ENCODE results near the gene ELAC1. TPM values are rescaled to one million over a fixed set of nuclear protein-coding genes. Genes with fewer than 3 reads are reported as not detected.
"Not testable (repeated sequence)": the region's sequence is repeated elsewhere in the genome, so short reads cannot be mapped to it uniquely, and the experiment has no call there.

ELAC1 gene, protein sequence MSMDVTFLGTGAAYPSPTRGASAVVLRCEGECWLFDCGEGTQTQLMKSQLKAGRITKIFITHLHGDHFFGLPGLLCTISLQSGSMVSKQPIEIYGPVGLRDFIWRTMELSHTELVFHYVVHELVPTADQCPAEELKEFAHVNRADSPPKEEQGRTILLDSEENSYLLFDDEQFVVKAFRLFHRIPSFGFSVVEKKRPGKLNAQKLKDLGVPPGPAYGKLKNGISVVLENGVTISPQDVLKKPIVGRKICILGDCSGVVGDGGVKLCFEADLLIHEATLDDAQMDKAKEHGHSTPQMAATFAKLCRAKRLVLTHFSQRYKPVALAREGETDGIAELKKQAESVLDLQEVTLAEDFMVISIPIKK
- 4.4 and 6.1 TPM in 2 replicates for total RNA-seq

DNA sequence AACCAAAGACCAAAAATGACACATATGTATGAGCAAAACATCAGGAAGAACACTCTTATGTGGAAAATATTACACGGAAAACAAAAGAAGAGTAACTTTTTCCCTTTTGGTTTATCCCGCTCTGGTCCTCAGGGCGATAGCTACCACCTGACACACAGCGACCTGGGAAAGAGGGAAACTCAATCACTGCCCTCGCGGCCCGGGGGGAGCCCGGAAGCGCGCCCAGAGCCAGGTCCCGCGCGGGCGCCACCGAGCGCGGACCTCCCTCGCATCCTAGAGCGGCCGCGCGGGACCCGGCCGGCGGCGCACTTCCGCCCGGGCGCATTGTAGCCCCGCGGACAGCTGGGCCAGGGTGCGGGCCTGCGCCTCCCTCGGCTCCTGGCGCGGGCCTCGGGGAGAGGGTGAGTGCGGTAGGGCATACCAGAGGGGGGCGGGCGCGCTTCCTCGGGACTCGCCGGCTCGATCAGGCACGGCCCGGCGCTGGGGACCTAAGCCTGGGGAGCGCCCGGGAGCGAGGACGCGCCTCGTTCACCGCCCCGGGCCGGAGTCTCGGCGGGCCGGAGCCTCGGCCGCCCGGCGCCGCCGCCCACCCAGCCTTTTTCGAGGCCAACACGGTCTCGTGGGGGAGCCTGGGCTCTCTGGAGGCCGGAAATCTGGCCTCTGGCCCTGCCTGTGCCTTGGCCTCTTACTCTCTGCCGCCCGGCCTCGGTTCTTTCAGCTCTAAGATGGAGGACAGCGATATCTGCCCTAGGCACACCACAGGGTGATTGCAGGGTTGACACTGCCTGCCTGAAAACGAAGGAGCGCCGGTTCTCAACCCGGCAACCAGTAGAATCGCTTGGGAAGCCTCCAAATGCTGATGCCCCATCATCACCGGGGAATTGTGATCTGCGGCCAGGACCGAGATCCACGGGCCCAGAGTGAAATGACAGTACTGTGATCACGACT lies at the start of gene ELAC1:
Gene ELAC1, plus strand, starts transcription at position 327 of the 948 bp plus-strand sequence. CDS start 6,365 bp downstream, outside the sequence.
- DNase-seq (ENCODE audit: low read depth in 2 of 2), result peak; percentile 63 to 85

DNA sequence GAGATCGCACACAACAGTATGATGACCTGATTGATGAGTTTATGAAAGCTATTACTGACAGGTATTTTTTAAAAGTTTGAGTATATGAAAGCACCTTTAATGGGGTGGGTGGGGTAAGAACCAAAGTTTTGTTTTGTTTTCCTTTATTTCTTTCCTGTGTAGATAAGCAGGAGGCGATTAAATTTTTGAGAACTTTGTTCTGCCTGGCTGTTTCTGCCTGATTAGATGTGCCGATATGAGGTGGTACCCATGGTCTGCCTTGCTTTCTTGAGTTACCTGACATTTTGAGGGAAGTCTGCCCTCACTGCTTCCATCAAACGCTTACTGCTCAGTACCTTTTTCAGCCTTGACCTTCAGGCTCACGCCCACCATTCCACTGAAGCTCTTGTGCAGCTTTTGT lies 49.7 kb upstream of the ELAC1 start:
- DNase-seq (ENCODE audit: low read depth in 2 of 2), result no peak

DNA sequence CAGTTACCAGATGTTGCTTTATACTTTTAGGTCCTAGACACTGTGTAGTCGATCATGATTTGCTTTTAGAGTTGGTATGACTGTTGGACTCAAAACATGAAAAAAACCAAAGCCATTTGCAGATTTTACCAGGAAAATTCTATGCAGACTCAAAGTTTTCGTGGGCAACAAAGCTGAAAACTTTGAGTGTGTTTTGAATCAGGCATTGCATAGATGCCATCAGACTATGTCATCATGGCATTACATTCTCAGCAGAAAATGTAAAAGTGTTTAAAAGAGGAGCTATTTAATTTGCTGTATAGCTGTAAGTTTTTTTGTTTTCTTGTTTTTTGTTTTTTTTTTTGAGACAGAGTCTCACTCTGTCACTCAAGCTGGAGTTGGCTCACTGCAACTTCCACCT lies 43.5 kb upstream of the ELAC1 start:
- DNase-seq (ENCODE audit: low read depth in 2 of 2), result no peak

DNA sequence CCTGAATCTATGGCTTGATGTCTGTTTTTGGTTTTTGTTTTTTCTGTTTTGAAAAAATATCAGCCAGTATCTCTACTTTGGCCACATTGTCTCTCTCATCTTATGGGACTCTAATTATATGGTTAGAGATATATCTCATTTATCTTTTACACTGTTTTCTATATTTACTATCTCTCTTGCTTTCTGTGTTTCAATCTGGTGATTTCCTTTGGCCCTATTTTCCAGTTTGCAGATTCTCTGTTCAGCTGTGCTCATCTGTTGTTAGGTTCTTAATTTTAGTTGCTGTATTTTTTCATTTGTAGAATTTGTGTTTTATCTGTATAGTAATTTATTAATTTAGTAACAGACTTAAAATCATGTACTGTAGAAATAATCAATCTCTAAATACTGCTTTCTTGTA lies 41.3 kb upstream of the ELAC1 start:
- no peak for DNase-seq (ENCODE audit: low read depth in 2 of 2)

DNA sequence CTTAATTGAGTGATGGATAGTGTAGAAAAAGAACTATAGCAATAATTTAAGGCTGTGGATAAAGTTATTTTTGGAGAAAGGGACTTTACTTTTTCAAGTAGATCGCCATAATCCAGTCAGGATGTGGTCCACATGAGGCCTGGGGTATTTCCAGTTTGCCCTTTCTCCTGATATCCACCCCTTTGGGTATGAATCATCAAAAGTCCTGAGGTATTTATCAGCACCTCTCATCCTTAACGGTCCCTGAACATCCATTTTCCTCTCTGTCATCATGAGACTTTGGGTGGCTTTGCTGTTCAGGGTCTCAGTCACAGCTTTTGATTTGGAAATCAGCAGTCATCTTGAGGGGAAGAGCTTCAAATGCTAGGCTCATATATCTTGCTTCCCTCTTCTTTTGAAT lies 39.3 kb upstream of the ELAC1 start:
- DNase-seq (ENCODE audit: low read depth in 2 of 2), result no peak

DNA sequence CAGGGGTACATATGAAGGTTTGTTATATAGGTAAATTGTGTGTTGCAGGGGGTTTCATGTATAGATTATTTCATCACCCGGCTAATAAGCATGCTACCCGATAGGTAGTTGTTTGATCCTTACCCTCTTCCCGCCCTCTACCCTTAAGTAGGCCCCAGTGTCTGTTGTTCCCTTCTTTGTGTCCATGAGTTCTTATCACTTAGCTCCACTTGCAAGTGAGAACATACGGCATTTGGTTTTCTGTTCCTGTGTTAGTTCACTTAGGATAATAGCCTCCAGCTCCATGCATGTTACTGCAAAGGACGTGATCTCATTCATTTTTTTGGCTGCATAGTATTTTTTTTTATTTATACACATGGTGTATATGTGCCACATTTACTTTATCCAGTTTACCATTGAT lies 34.2 kb upstream of the ELAC1 start:
- DNase-seq (ENCODE audit: low read depth in 2 of 2), result no peak

DNA sequence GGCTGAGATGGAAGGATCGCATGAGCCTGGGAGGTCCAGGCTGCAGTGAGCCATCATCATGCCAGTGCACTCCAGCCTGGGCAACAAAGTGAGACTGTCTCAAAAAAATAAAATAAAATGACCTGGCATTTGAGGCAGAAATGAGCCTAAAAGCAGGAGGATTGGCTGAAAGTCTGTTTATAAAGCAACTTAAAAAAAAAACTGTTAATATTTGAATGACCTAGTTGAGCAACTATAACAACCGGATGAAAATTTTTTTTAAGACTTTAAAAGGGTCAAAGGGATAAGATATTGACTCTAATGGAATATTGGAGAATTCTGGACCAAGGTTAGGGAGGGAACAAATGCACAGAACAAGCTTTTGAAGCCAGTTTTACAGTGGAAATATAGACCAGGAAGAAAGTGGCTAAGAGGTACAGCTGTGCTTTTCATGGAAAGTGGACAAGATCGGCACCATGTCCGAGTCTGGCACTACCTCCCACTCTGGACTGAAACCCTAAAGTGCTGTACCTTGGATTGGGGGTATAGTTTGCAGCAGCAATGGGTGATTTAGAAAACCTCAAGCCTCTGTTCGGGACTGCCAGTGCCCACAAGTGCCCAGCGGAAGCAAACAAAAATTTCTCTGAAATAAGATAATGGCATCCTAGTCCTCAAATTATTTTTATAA lies 33.2 kb upstream of the ELAC1 start:
- no peak for DNase-seq (ENCODE audit: low read depth in 2 of 2)

DNA sequence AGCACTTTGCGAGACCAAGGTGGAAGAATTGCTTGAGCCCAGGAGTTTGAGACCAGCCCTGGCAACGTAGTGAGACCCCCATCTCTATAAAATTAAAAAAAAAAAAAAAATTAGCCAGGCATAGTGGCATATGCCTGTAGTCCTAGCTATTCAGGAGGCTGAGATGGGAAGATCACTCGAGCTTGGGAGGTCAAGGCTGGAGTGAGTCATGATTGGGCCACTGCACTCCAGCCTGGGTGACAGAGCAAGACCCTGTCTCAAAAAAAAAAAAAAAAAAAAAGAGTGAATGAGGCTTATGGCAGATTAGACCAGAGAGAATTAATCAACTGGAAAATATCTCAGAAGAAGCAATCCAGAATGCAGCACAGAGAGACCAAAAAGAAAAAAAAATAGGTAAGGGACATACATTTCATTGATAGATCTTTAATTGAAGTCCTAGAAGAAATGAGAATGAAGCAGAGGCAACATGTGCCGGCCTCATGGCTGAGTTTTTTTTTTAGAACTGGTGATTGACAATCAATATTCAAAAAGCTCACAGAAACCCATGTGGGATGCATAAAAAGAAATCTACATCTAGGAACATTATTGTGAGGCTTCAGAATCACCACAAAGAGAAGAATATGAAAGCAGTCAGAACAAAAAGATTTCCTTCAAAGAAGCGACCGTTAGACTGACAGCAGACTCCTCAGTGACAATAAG lies 32.2 kb upstream of the ELAC1 start:
- DNase-seq (ENCODE audit: low read depth in 2 of 2), result no peak

DNA sequence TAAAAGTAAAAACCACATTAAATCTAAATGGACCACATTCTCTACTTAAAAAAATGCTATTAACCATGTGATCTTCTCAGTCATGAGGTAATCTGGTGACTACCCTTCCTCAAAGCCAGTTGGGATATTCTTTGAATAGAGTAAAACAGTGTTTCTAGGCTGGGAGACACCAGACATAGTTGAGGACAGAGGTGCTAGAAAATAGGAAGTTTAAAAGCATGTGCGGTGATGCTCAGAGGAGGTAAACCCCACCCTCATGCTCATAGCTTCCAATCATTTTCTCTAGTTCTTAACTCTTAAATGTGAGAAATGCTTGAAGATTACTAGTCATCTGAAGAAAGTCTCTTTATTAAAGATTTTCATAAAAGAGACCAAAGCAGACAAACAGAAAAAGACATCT lies 30.7 kb upstream of the ELAC1 start:
- no peak for DNase-seq (ENCODE audit: low read depth in 2 of 2)

DNA sequence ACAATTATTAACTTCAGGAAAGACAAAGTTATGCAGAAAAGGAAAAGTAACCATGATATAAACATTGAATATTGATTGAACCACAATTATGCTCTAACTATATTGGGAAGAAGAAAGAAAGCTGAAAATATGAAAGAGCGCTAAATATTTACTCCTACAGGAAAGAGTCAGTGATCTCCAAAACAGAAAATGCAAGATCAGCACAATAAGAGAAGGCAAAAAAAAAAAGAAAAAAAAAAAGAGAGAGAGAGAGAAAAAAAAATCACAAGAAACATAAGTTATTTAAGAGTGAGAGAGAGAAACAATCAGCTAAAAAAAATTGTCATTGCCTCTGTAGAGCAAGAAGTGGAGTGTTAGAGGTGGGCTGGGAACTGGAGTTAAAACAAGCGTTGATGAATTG lies 28.9 kb upstream of the ELAC1 start:
- DNase-seq (ENCODE audit: low read depth in 2 of 2), result no peak

DNA sequence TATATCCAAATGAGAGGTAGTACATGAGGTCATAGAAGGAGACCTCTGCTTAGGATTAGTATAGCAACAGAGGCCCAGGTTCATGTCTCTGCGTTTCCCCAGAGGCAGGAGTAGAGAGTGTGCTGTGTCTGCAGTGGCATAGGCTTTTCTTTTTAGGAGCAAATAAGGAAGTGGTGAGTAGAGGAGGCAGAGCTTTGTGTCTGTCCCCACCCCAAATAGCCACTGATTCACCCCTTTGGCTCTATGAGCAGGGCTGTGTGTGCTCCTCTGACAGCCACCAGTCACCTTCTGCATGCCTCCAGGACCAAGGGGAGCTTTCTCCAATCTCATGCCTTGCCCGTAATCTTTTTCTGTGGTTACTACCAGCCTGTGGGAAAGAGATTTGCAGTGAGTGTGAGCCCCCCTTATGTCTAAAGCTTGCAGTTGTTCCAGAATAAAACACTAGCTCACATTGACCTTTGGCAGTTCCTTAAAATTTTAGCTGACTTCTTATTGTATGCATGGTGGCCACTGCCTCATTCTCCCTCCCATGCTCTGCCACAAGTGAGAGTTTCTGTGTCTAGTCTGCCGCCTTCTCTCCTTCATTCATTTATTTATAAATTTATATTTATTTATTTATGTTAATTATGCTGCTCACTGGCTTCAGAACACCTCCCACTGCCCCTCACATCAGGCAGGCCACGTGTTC lies 23.5 kb upstream of the ELAC1 start:
- no peak for DNase-seq (ENCODE audit: low read depth in 2 of 2)

DNA sequence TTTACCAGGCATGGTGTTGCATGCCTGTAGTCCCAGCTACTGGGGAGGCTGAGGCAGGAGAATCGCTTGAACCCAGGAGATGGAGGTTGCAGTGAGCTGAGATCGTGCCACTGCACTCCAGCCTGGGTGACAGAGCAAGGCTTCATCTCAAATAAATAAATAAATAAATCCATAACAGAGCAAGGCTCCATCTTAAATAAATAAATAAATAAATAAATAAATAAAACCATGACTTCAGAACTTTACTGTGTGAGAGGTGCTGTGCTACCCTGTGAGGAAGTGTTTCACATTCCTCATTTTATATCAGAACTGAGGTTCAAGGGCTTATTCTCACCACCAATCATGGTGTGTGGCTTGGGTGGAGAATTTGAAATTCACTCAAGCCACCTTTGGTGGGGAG lies 21.9 kb upstream of the ELAC1 start:
- DNase-seq (ENCODE audit: low read depth in 2 of 2), result not testable (repeated sequence)

DNA sequence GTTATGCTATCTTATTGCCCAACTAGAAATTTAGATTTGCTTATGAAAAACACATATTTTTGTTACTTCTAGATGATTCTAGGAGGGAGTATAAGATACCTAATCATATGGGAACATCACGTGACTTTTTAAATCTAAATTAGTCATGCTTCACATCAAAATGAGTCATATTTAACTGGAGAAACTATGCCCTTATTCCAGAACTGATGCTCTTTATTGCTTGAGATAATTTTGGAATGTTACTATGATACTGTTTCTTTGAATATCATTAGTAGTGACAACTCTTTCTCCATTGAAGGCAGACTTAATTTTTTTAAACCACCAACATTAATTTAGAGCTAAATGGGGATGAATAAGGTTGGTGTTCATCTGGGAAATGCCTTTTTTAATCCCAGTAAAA lies 19.9 kb upstream of the ELAC1 start:
- DNase-seq (ENCODE audit: low read depth in 2 of 2), result no peak

DNA sequence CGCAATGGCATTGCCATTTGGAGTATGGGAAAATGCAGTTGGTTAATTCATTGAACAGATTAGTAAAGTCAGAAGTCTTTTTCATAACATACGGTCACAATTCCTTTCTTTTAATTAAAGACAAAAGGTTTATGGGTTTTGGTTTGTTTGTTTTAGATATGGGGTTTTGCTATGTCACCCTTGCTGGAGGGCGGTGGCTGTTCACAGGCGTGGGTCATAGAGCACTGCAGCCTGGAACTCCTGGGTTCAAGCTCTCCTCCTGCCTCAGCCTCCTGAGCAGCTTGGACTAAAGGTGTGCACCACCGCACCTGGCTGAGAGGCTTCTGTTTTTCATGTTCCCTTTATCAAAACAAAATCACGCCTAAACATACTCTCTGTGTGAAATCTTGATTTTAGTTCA lies 18.7 kb upstream of the ELAC1 start:
- no peak for DNase-seq (ENCODE audit: low read depth in 2 of 2)

DNA sequence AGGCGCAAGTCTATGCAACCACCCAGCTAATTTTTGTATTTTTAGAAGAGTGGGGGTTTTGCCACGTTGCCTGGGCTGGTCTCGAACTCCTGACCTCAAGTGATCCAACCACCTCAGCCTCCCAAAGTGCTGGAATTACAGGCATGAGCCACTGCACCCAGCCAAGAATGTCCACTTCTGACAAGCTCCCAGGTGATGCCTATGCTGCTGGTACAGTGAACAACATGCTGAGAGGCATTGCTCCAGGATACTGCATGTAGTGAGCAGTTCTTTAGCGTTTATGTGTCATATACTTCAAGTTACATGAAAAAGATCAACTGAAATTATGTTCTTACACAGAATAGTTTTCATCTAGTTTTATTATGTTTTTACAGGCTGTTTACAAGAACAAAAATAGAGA lies 17.2 kb upstream of the ELAC1 start:
- no peak for DNase-seq (ENCODE audit: low read depth in 2 of 2)

DNA sequence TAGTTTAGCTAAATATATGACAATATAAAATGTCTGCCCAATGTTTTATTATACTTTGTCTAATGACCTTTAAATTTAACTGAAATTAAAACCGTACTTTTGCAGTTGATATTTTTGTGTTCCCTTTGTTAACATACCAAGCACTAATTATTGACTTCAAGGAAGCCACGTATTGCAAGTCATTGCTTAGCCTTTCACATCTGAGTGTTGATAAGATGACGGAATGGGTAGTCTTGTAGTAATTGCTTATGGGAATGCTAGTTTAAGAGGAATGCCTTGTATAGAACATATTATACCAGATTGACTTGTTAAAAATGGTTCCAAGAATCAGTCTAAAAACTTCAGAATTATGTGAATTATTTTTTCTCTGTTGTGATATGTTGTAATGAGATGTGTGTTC lies 14.0 kb upstream of the ELAC1 start:
- DNase-seq (ENCODE audit: low read depth in 2 of 2), result no peak

DNA sequence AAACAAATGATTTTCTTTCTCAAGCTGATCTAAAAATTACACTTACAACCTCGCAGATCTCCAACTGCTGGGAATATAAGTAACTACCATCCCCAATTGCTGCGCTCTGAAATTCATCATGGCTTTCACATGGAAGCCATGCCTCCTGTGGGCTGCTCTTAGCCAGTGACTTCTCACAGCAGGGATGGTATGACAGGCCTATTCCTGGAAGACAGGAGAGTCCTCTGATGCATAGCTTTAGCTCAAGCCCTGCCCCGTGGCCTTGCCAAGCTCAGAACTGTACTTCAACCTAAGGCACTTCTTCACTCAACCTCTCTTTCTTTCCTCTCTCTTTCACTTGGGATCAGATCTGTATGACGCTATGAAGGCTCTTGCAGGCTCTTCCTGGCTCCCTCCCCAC lies 12.6 kb upstream of the ELAC1 start:
- no peak for DNase-seq (ENCODE audit: low read depth in 2 of 2)

DNA sequence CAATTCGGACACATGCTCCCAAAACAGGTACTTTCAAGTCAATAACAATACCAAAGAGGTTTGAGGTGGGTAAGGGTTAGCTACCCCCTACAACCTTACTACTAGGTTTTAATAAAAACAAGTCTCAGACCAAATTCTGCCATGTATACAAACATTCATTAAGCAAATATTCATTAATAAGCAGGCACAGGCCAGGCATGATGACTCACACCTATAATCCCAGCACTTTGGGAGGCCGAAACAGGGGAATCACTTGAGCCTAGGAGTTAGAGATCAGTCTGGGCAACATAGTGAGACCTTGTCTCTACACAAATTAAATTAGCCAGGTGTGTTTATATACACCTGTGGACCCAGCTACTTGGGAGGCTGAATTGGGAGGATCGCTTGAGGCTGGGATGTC lies 11.7 kb upstream of the ELAC1 start:
- DNase-seq (ENCODE audit: low read depth in 2 of 2), result no peak

DNA sequence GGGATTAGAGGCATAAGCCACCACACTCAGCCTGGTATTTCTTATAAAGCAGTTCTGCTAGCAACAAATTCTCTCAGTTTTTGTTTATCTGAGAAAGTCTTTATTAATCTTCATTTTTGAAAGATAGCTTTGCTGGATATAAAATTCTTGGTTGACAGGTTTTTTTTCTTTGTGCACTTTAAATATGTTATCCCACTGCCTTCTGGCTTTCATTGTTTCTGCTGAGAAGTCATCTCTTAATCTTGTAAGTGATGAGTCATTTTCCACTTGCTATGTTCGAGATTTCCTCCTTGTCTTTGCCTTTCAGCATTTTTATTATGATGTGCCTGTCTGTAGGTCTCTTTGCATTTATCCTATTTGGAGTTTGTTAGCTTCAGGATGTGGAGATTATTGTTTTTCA lies 5.9 kb upstream of the ELAC1 start:
- DNase-seq (ENCODE audit: low read depth in 2 of 2), result no peak

DNA sequence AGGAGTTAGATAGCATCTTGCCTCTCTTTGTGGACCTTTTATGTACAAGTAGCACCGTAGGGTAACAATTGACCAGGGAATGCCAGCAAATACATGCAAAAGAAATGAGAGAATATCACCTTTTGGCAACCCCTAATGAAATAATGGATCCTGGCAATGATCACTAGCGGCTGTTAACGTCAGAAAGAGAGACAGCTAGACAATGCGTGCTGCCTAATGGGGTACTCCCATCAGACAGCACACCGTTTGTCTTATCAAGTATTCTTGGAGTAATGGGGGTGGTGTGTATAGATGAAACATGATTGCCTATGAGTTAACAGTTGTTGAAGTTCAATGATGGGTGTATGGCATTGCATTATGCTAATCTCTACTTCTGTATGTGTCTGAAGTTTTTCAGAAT lies 1.6 kb downstream of the ELAC1 start:
- no peak for DNase-seq (ENCODE audit: low read depth in 2 of 2)

DNA sequence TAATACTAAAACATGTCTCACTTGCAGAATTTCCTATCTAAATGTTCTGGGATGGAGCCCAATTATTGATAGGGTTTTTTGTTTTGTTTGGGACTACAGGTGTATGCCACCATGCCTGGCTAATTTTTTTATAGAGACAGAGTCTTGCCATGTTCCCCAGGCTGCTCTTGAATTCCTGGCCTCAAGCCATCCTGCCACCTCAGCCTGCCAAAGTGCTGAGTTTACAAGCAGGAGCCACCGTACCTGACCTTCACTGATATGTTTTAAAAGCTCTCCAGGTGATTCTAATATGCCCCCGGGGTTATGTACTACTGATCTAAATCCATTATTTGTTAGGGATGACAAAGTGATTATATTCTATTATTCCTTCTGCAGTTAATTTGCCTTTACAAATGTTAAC lies 2.2 kb downstream of the ELAC1 start:
- no peak for DNase-seq (ENCODE audit: low read depth in 2 of 2)
